Suprapubic skin (tissue), 4 donors: ENCODE data around the gene SHF. TPM values are rescaled to one million over a fixed set of nuclear protein-coding genes. Genes with fewer than 3 reads are reported as not detected.

Source experiments
- DNase-seq, 2 donors: peaks; one replicate each; pipeline ENCODE4 v3.0.0-alpha.2; 2019; ENCODE audit warnings: low spot score in 2 of 2
- H3K27ac ChIP-seq: fragments of 200-600 bp; sonication (generic); one replicate; pipeline ENCODE4 v1.5.1; 2019
- H3K27me3 ChIP-seq: fragments of 200-600 bp; sonication (generic); one replicate; pipeline ENCODE4 v1.5.1; 2019
- H3K36me3 ChIP-seq: fragments of 200-600 bp; sonication (generic); one replicate; pipeline ENCODE4 v1.5.1; 2019
- H3K4me1 ChIP-seq: fragments of 200-600 bp; sonication (generic); one replicate; pipeline ENCODE4 v1.5.1; 2019
- H3K4me3 ChIP-seq: fragments of 200-600 bp; sonication (generic); one replicate; pipeline ENCODE4 v1.5.1; 2019; ENCODE audit warnings: mild to moderate bottlenecking
- H3K9me3 ChIP-seq: fragments of 200-600 bp; sonication (generic); one replicate; pipeline ENCODE4 v1.5.1; 2019
- EP300 ChIP-seq: sonication (generic); formaldehyde crosslinking; IDR thresholded peaks from one replicate; pipeline ENCODE4 v1.6.1; 2017; ENCODE audit warnings: antibody characterized with exemption
- POLR2A ChIP-seq, 2 donors: fragments of 450-650 bp; IDR thresholded peaks; one replicate each; pipeline ENCODE4 v1.6.1; 2017; ENCODE audit warnings: antibody characterized with exemption in 2 of 2, mild to moderate bottlenecking in 2 of 2, moderate library complexity in 2 of 2
- POLR2AphosphoS5 ChIP-seq, 3 donors: sonication (generic); formaldehyde crosslinking; IDR thresholded peaks; one replicate each; pipeline ENCODE4 v1.6.1; 2017; ENCODE audit warnings: antibody characterized with exemption in 3 of 3
- WGBS: methylation state at CpG from one replicate; pipeline ENCODE4 v1.1.5; 2018; 5-methylcytosine and 5-hydroxymethylcytosine counted together
- total RNA-seq, 4 donors: library from RNA; depleted of rRNA; stranded (reverse); fragments of >200 nt; gene quantifications; one replicate each; pipeline ENCODE4 v1.1.0, GENCODE V29; 2016
- TF ChIP-seq, protein P1 (sequence below), 2 donors: fragments of 200-600 bp in 1 of 2; fragments of 450-650 bp in 1 of 2; sonication (generic) in 1 of 2; IDR thresholded peaks; one replicate each; pipeline ENCODE4 v1.5.1; 2016 to 2019; ENCODE audit warnings: antibody characterized with exemption in 2 of 2, mild to moderate bottlenecking in 1 of 2, moderate library complexity in 1 of 2

SHF gene
- total RNA-seq, 4 donors from 2014 or later: 5.4 to 11.9 (median 8.6) TPM

DNA sequence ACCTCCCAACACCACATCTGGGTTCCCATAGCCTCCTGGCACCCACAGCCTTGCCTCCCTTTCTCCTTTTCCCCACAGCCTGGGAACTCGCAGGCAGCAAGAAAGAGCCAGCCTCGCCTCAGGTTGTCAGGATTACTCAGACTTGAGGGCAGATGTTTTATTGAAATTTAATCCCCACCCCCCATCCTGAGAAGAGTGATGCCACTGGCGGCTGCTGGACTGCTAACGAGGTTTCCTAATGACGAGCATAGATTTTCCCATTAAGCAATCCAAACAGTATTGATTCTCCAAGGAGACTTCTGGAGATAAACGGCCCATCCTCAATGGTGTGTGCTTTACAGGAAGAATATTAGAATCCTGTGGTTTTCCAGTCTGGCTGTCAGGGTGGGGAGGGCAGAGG lies 13.7 kb downstream of the SHF start:
- H3K4me1 ChIP-seq: no peaks in the 10 kb centered on the region
- H3K27ac ChIP-seq: no peak overlapping the region
- no peak overlapping the region for H3K4me3 ChIP-seq
- no peaks in the 10 kb centered on the region for H3K27me3 ChIP-seq
- DNase-seq: no peak
- 72% methylated on average over 6 of the region's 6 CpGs for WGBS
- no peak for TF ChIP-seq POLR2AphosphoS5 (IDR thresholded peaks at IDR 0.05)
- TF ChIP-seq POLR2A (IDR thresholded peaks at IDR 0.05): no peak
- TF ChIP-seq, protein P1, sequence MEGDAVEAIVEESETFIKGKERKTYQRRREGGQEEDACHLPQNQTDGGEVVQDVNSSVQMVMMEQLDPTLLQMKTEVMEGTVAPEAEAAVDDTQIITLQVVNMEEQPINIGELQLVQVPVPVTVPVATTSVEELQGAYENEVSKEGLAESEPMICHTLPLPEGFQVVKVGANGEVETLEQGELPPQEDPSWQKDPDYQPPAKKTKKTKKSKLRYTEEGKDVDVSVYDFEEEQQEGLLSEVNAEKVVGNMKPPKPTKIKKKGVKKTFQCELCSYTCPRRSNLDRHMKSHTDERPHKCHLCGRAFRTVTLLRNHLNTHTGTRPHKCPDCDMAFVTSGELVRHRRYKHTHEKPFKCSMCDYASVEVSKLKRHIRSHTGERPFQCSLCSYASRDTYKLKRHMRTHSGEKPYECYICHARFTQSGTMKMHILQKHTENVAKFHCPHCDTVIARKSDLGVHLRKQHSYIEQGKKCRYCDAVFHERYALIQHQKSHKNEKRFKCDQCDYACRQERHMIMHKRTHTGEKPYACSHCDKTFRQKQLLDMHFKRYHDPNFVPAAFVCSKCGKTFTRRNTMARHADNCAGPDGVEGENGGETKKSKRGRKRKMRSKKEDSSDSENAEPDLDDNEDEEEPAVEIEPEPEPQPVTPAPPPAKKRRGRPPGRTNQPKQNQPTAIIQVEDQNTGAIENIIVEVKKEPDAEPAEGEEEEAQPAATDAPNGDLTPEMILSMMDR (IDR thresholded peaks at IDR 0.05): no peak
- no peak for TF ChIP-seq EP300
- H3K9me3 ChIP-seq: no peaks in the 10 kb centered on the region
- peaks cover 20% of the 10 kb centered on the region for H3K36me3 ChIP-seq

DNA sequence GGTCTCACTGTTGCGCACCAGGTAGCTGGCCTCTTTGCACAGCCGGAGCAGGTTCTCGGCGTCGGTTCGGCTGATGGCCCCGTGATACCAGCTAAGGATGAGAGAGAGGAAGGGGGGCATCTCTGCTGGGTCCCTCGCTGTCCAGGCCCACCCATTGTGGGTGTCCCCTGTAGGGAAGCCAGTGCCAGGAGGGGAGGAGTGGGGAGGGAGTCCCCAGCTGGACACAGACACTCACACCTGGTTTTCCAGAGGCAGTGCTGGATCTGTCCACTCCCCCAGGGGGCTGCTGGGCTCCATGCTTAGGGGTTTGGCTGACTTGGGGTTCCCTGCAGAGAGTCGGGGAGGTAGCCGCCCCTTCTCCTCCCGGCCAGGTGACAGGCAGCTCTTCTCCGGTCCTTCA lies 15.9 kb downstream of the SHF start:
- no peak for DNase-seq
- no peaks in the 10 kb centered on the region for H3K27me3 ChIP-seq
- no peaks in the 10 kb centered on the region for H3K9me3 ChIP-seq
- WGBS: 93% methylated on average over 9 of the region's 12 CpGs
- H3K27ac ChIP-seq: no peak overlapping the region
- no peak for TF ChIP-seq POLR2AphosphoS5 (IDR thresholded peaks at IDR 0.05)
- TF ChIP-seq POLR2A (IDR thresholded peaks at IDR 0.05): no peak
- TF ChIP-seq EP300: no peak
- TF ChIP-seq, protein P1 (IDR thresholded peaks at IDR 0.05): no peak
- no peak overlapping the region for H3K4me3 ChIP-seq
- peaks cover 20% of the 10 kb centered on the region for H3K36me3 ChIP-seq
- peaks cover 8% of the 10 kb centered on the region for H3K4me1 ChIP-seq

DNA sequence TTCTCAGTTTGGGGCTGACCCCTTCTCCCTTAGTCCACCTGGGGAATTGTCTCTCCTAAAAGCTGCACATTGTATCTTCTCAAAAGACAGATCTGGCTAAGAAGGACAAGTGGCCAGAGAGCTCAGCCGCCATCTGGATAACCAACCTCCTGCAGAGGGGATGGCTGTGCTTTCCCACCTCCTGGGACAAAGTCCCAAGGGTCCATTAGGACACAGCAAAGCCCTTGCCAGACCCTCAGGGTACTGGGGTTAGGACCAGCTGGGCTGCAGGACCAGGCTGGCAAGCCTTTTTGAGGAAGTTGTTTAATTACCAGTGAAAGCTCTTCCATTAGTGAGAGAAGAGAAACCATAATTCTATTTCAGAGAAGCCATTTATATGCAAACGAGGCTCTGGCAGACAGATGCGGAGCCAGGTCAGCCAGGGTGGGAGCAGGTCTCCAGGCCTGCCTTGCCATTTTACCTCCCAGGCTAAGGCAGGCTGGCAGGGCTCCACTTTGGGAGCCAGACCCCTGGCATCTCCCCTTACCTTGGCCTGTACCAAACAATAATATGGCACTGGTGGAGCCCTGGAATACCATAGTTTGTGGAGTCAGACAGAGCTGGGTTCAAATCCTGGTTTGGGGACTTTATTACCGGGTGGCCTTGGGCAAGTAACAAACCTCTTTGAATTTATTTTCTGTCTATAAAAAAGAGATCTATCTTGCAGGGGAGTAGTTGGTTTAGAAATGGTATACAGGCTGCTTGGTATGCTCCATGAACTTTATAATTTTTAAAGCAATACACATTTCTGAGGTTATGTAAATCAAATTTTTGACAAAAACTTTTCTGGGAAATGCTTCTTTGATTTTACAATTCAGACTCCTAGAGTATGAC lies 17.9 kb downstream of the SHF start:
- no peak overlapping the region for H3K27ac ChIP-seq

GRCh38 chr15:45168751-45169551 lies 18.8 kb downstream of the SHF start:
- WGBS: 85% methylated on average over 9 of the region's 9 CpGs
- Histone ChIP-seq H3K36me3 (peaks cover 18% of the 10 kb centered on the region), H3K4me3 (no peak overlapping the region), H3K27ac (no peak overlapping the region), H3K27me3 (no peaks in the 10 kb centered on the region), H3K4me1 (peaks cover 25% of the 10 kb centered on the region), H3K9me3 (no peaks in the 10 kb centered on the region)
- TF ChIP-seq POLR2A (IDR thresholded peaks at IDR 0.05) (no peak), EP300 (no peak), POLR2AphosphoS5 (IDR thresholded peaks at IDR 0.05) (no peak)
- TF ChIP-seq, protein P1 (IDR thresholded peaks at IDR 0.05): no peak
- no peak for DNase-seq

More for the DNA sequence above, 17.9 kb downstream of the SHF start:
- no peak overlapping the region for H3K4me3 ChIP-seq
- H3K36me3 ChIP-seq: peaks cover 18% of the 10 kb centered on the region
- TF ChIP-seq EP300: no peak
- TF ChIP-seq POLR2AphosphoS5 (IDR thresholded peaks at IDR 0.05): no peak
- TF ChIP-seq POLR2A (IDR thresholded peaks at IDR 0.05): no peak
- TF ChIP-seq, protein P1 (IDR thresholded peaks at IDR 0.05): no peak
- no peaks in the 10 kb centered on the region for H3K9me3 ChIP-seq
- no peaks in the 10 kb centered on the region for H3K27me3 ChIP-seq
- peaks cover 25% of the 10 kb centered on the region for H3K4me1 ChIP-seq
- DNase-seq: no peak
- 60% methylated on average over 4 of the region's 4 CpGs for WGBS

DNA sequence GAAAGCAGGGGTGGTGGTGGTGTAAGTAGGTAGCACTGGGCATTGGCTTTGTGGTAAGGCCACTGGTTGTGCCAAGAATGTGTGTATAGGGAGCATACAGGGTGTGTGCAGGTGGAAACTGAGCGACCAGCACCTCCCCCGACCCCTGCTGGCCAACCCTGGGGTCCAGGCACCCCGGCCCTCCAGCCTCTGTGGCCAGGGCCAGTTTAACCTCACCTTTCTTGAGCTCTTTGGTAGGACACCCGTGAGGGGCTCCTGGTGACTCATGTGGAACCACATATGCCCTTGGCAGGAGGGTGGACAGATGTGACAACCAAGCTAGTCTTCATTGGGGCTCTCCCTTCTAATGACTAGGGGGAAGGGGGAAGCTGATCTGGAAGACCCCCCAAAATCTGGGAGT lies 19.5 kb downstream of the SHF start:
- WGBS: 89% methylated on average over 4 of the region's 4 CpGs
- TF ChIP-seq, protein P1 (IDR thresholded peaks at IDR 0.05): no peak
- TF ChIP-seq POLR2A (IDR thresholded peaks at IDR 0.05) (no peak), POLR2AphosphoS5 (IDR thresholded peaks at IDR 0.05) (no peak), EP300 (no peak)
- no peak for DNase-seq
- H3K27me3 ChIP-seq: no peaks in the 10 kb centered on the region
- H3K4me3 ChIP-seq: no peak overlapping the region
- H3K36me3 ChIP-seq: peaks cover 13% of the 10 kb centered on the region
- H3K27ac ChIP-seq: no peak overlapping the region
- H3K9me3 ChIP-seq: no peaks in the 10 kb centered on the region
- H3K4me1 ChIP-seq: peaks cover 26% of the 10 kb centered on the region
